ENCODE data around the gene FGFBP3.

- TF ChIP-seq CTCF (IDR thresholded peaks at IDR 0.05) (no peak), RAD21 (conservative IDR thresholded peaks at IDR 0.05 in 1 of 2, IDR thresholded peaks at IDR 0.05 in 1 of 2) (no peak), MAX (IDR thresholded peaks at IDR 0.05) (no peak), POLR2A (IDR thresholded peaks at IDR 0.05; ENCODE audit: low read length) (no peak), USF2 (IDR thresholded peaks at IDR 0.05) (no peak), RFX5 (IDR thresholded peaks at IDR 0.05) (no peak), HDAC2 (IDR thresholded peaks at IDR 0.05) (no peak), MAFK (IDR thresholded peaks at IDR 0.05; ENCODE audit: partially characterized antibody) (peak; percentile 69), ESRRA (IDR thresholded peaks at IDR 0.05; ENCODE audit: borderline replicate concordance, low read length) (no peak), ZFP36 (IDR thresholded peaks at IDR 0.05; ENCODE audit: borderline replicate concordance, partially characterized antibody) (no peak), SMC3 (IDR thresholded peaks at IDR 0.05) (no peak), KDM5A (IDR thresholded peaks at IDR 0.05) (no peak), EHF (CRISPR knock-in tag; IDR thresholded peaks at IDR 0.05) (no peak)
Observed at GRCh38 chr10:91883549-91884444, 25.5 kb downstream of the FGFBP3 start.

All from A549 (cell line).